Natural killer cell (primary cell): ENCODE data around the gene TLE3. TPM values are rescaled to one million over a fixed set of nuclear protein-coding genes. Genes with fewer than 3 reads are reported as not detected.
A peak's percentile ranks its signal among the peaks of the same experiment; 100 is the strongest.
"Not testable (repeated sequence)": the region's sequence is repeated elsewhere in the genome, so short reads cannot be mapped to it uniquely, and the experiment has no call there.

Source experiments
- ATAC-seq, 3 donors: fragments of 150-1000 bp in 2 of 3; fragments of 200-7000 bp in 1 of 3; cut with Tn5 transposase; 1 replicate in 1 of 3; 2 replicates in 2 of 3; pipeline ENCODE4 v1.10.0; 2021; ENCODE audit warnings: mild to moderate bottlenecking in 2 of 3, moderate library complexity in 2 of 3
- DNase-seq, 2 donors: peaks; one replicate each; pipeline versions ENCODE4 v3.0.0 to v3.0.0-alpha.2; 2013 to 2021; ENCODE audit warnings: mixed read lengths in 1 of 2
- H3K27ac ChIP-seq: one replicate; pipeline ENCODE4 v1.5.1; 2013; ENCODE audit warnings: mild to moderate bottlenecking, low read length
- H3K27me3 ChIP-seq: one replicate; pipeline ENCODE4 v1.6.1; 2013; ENCODE audit warnings: low read length; ENCODE audit not compliant: control insufficient read depth, insufficient read depth
- H3K36me3 ChIP-seq: one replicate; pipeline ENCODE4 v1.6.1; 2013; ENCODE audit warnings: low read length; ENCODE audit not compliant: control insufficient read depth, insufficient read depth
- H3K4me1 ChIP-seq: one replicate; pipeline ENCODE4 v1.6.1; 2013; ENCODE audit warnings: low read length; ENCODE audit not compliant: control insufficient read depth, insufficient read depth
- H3K4me3 ChIP-seq: one replicate; pipeline ENCODE4 v1.5.1; 2013; ENCODE audit warnings: low read length
- H3K9me3 ChIP-seq: one replicate; pipeline ENCODE4 v1.6.1; 2013; ENCODE audit warnings: low read length; ENCODE audit not compliant: control insufficient read depth, insufficient read depth
- H3K27ac Mint-ChIP-seq, 2 donors: one replicate each; pipeline ENCODE4 v1.8.0; 2022; ENCODE audit warnings: mild to moderate bottlenecking in 2 of 2, mixed read lengths in 2 of 2, moderate library complexity in 1 of 2
- H3K27me3 Mint-ChIP-seq, 2 donors: one replicate each; pipeline ENCODE4 v1.8.0; 2022; ENCODE audit warnings: low read depth in 2 of 2, mixed read lengths in 2 of 2
- H3K36me3 Mint-ChIP-seq: one replicate; pipeline ENCODE4 v1.8.0; 2022; ENCODE audit warnings: mixed read lengths
- H3K4me1 Mint-ChIP-seq, 2 donors: one replicate each; pipeline ENCODE4 v1.8.0; 2022; ENCODE audit warnings: mixed read lengths in 2 of 2
- H3K4me3 Mint-ChIP-seq: one replicate; pipeline ENCODE4 v1.8.0; 2022; ENCODE audit warnings: mild to moderate bottlenecking, moderate library complexity, mixed read lengths
- H3K9me3 Mint-ChIP-seq, 2 donors: one replicate each; pipeline ENCODE4 v1.8.0; 2022; ENCODE audit warnings: mixed read lengths in 2 of 2
- CTCF ChIP-seq: fragments of 200-600 bp; IDR thresholded peaks from one replicate; pipeline ENCODE4 v1.8.0; 2022; ENCODE audit warnings: antibody characterized with exemption
- WGBS: methylation state at CpG from one replicate; pipeline ENCODE4 v1.1.7; 2013; ENCODE audit warnings: missing lambda C conversion rate; ENCODE audit not compliant: insufficient coverage; 5-methylcytosine and 5-hydroxymethylcytosine counted together
- intact Hi-C: fragments of 100-400 bp; cut with micrococcal nuclease; formaldehyde crosslinking; loops from one replicate; pipeline ENCODE4 v1.14.2; 2022
- total RNA-seq, 4 donors: library from RNA; stranded (reverse); fragments of 120-200 nt in 1 of 4; gene quantifications; one replicate each; pipeline versions ENCODE4 v1.2.3 to v1.2.4, GENCODE V29; 2013 to 2022

Gene TLE3
- total RNA-seq, 3 donors from 2014 or later (not counting 1 experiment from before 2014, with no cell fraction given) = 32.1 to 94.9 (median 36.7) TPM

GRCh38 chr15:70140025-70140542 lies 42.4 kb upstream of the TLE3 start:
- no peak for ATAC-seq
- H3K4me1 Mint-ChIP-seq = peaks cover 21 to 31% of the 10 kb centered on the region in 2 donors
- no peak overlapping the region for H3K27ac ChIP-seq

GRCh38 chr15:70137967-70138366 lies 40.2 kb upstream of the TLE3 start:
- Histone ChIP-seq H3K36me3 (no peaks in the 10 kb centered on the region), H3K4me3 (no peak overlapping the region), H3K9me3 (no peaks in the 10 kb centered on the region), H3K27me3 (peaks cover 6% of the 10 kb centered on the region), H3K27ac (no peak overlapping the region), H3K4me1 (peaks cover 27% of the 10 kb centered on the region)
- peaks cover 45 to 74% of the 10 kb centered on the region in 2 donors for H3K27me3 Mint-ChIP-seq
- no peaks in the 10 kb centered on the region for H3K9me3 Mint-ChIP-seq
- no peak for TF ChIP-seq CTCF
- 93% methylated on average over 4 of the region's 4 CpGs for WGBS
- intact Hi-C loops = no loop called here
- ATAC-seq (no peak), DNase-seq (no peak)
- no peak overlapping the region for H3K4me3 Mint-ChIP-seq
- H3K36me3 Mint-ChIP-seq = no peaks in the 10 kb centered on the region
- H3K27ac Mint-ChIP-seq = no peak overlapping the region
- H3K4me1 Mint-ChIP-seq = peaks cover 21 to 30% of the 10 kb centered on the region in 2 donors

More at GRCh38 chr15:70140025-70140542, 42.4 kb upstream of the TLE3 start:
- peaks cover 28% of the 10 kb centered on the region for H3K4me1 ChIP-seq
- Mint-ChIP-seq H3K36me3 (no peaks in the 10 kb centered on the region), H3K9me3 (no peaks in the 10 kb centered on the region), H3K27ac (peak overlapping the region in 1 of 2 donors; percentile 66), H3K27me3 (peaks cover 48 to 78% of the 10 kb centered on the region in 2 donors), H3K4me3 (no peak overlapping the region)
- intact Hi-C loops = loop anchor here (5.0 to 10.0 kb wide), 2 partner anchors 43 to 345 kb away; partner anchors contain the start of gene TLE3
- no peaks in the 10 kb centered on the region for H3K9me3 ChIP-seq
- H3K36me3 ChIP-seq = no peaks in the 10 kb centered on the region
- peaks cover 8% of the 10 kb centered on the region for H3K27me3 ChIP-seq
- TF ChIP-seq CTCF = no peak
- DNase-seq = no peak
- no peak overlapping the region for H3K4me3 ChIP-seq
- WGBS = 73% methylated on average over 5 of the region's 5 CpGs

- peaks cover 37 to 65% of the 10 kb centered on the region in 2 donors for H3K27me3 Mint-ChIP-seq
- peaks cover 18% of the 10 kb centered on the region for H3K4me1 ChIP-seq
- peaks cover 11 to 21% of the 10 kb centered on the region in 2 donors for H3K4me1 Mint-ChIP-seq
- H3K27me3 ChIP-seq, H3K4me3 ChIP-seq, ATAC-seq, H3K36me3 Mint-ChIP-seq, H3K36me3 ChIP-seq, H3K4me3 Mint-ChIP-seq, intact Hi-C loops, H3K9me3 ChIP-seq, DNase-seq, H3K27ac ChIP-seq, H3K27ac Mint-ChIP-seq, H3K9me3 Mint-ChIP-seq: not testable (repeated sequence)
- no CpG with 5 or more reads among the region's 1 CpG for WGBS
These were observed 39.3 kb upstream of the TLE3 start for GRCh38 chr15:70137021-70137420.

- no peaks in the 10 kb centered on the region for H3K27me3 ChIP-seq
- Mint-ChIP-seq H3K27ac (no peak overlapping the region), H3K4me3 (no peak overlapping the region), H3K36me3 (no peaks in the 10 kb centered on the region), H3K9me3 (no peaks in the 10 kb centered on the region), H3K27me3 (peaks cover 20 to 36% of the 10 kb centered on the region in 2 donors), H3K4me1 (no peaks in the 10 kb centered on the region)
- H3K9me3 ChIP-seq = no peaks in the 10 kb centered on the region
- no peak for TF ChIP-seq CTCF
- DNase-seq (no peak), ATAC-seq (no peak)
- no peak overlapping the region for H3K4me3 ChIP-seq
- intact Hi-C loops = no loop called here
- no peaks in the 10 kb centered on the region for H3K36me3 ChIP-seq
- H3K4me1 ChIP-seq = no peaks in the 10 kb centered on the region
- 91% methylated on average over 7 of the region's 7 CpGs for WGBS
- H3K27ac ChIP-seq = no peak overlapping the region
These were observed 36.2 kb upstream of the TLE3 start for GRCh38 chr15:70133781-70134421.
